Upper lobe of left lung (tissue), 4 donors: ENCODE data around the gene CA5A.

ENCODE experiments used
- EP300 ChIP-seq, 4 donors: sonication (generic); formaldehyde crosslinking; IDR thresholded peaks; one replicate each; pipeline ENCODE4 v1.5.1; 2017; ENCODE audit warnings: antibody characterized with exemption in 4 of 4, control low read depth in 2 of 4
- POLR2A ChIP-seq, 4 donors: fragments of 450-650 bp; IDR thresholded peaks; one replicate each; pipeline ENCODE4 v1.5.1; 2016 to 2017; ENCODE audit warnings: antibody characterized with exemption in 4 of 4, mild to moderate bottlenecking in 2 of 4
- POLR2AphosphoS5 ChIP-seq, 2 donors: sonication (generic); formaldehyde crosslinking; IDR thresholded peaks; one replicate each; pipeline ENCODE4 v1.5.1; 2017; ENCODE audit warnings: antibody characterized with exemption in 2 of 2
- TF ChIP-seq, protein P1 (sequence below), 6 experiments: fragments of 450-650 bp in 4 of 6; fragments of 200-600 bp in 2 of 6; sonication (generic) in 2 of 6; IDR thresholded peaks; one replicate each; pipeline ENCODE4 v1.5.1; 2016 to 2019; ENCODE audit warnings: antibody characterized with exemption in 6 of 6

DNA sequence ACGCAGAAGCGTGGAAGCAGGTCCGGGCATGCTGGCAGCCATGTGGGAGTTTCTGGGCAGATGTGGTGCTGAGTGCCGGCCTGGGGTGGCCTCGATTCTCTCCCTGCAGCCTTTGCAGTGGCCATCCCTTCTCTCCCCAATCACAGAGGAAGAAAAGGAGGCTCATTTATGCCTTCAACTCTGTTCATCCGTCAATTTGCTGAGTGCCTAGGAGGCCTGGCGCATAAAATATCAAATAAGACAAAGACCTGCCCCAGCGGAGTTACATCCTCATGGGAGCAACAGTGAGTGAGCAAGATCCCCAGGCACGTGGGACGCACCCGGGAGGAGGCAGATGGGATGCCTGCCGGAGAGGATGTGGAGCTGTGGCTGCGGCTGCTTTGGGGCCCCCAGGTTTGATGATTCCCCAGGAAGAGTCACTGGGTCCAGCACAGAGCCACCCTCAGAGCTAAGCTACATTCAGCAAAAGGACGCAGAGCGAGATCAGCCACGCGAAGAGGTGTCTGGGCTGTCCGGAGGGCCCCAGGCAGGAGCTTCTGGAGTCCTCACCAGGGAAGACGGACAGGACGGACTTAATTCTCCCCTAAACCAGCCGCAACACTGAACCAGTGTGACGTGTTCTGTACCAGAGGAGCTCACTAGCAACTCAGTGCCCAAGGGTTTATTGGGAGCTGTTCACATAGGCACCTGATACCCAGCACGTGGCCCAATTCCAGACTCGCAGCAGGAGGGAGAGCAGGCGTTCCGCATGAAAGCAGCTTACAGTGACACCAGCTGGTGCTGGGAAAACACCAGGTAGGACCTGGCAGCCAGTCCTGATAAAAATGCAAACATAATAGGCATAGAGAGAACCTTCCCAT lies 11.3 kb downstream of the CA5A start:
- TF ChIP-seq, protein P1, sequence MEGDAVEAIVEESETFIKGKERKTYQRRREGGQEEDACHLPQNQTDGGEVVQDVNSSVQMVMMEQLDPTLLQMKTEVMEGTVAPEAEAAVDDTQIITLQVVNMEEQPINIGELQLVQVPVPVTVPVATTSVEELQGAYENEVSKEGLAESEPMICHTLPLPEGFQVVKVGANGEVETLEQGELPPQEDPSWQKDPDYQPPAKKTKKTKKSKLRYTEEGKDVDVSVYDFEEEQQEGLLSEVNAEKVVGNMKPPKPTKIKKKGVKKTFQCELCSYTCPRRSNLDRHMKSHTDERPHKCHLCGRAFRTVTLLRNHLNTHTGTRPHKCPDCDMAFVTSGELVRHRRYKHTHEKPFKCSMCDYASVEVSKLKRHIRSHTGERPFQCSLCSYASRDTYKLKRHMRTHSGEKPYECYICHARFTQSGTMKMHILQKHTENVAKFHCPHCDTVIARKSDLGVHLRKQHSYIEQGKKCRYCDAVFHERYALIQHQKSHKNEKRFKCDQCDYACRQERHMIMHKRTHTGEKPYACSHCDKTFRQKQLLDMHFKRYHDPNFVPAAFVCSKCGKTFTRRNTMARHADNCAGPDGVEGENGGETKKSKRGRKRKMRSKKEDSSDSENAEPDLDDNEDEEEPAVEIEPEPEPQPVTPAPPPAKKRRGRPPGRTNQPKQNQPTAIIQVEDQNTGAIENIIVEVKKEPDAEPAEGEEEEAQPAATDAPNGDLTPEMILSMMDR (IDR thresholded peaks at IDR 0.05) = no peak
- no peak for TF ChIP-seq POLR2A (IDR thresholded peaks at IDR 0.05)
- TF ChIP-seq POLR2AphosphoS5 (IDR thresholded peaks at IDR 0.05) = no peak
- TF ChIP-seq EP300 (IDR thresholded peaks at IDR 0.05) = no peak
